WTC11 (cell line): Measurements from ENCODE around the gene ATP5ME. TPM values are rescaled to one million over a fixed set of nuclear protein-coding genes. Genes with fewer than 3 reads are reported as not detected.

ENCODE experiments used
- ATAC-seq: fragments of 200-7000 bp; cut with Tn5 transposase; 2 replicates; pipeline ENCODE4 v1.10.0; 2021; ENCODE audit warnings: mild to moderate bottlenecking, moderate library complexity
- CTCF ChIA-PET: fragments of 300-600 bp; sonication (Branson Sonifier 250); formaldehyde crosslinking; loops from one replicate; lab custom pipeline; 2021; ENCODE audit warnings: antibody characterized with exemption; lab: Charles Lee
- POLR2A ChIA-PET: fragments of 350-600 bp; sonication (Branson Sonifier 250); formaldehyde crosslinking; loops from one replicate; lab custom pipeline; 2021; ENCODE audit warnings: antibody characterized with exemption; lab: Charles Lee
- DNase-seq: peaks from one replicate; pipeline ENCODE4 v3.0.0; 2021; ENCODE audit warnings: low spot score
- H3K27ac Mint-ChIP-seq: 2 replicates; pipeline ENCODE4 v1.8.0; 2021; ENCODE audit warnings: mixed read lengths
- H3K27me3 Mint-ChIP-seq: 2 replicates; pipeline ENCODE4 v1.8.0; 2021; ENCODE audit warnings: low read depth, mild to moderate bottlenecking, moderate library complexity, mixed read lengths
- H3K36me3 Mint-ChIP-seq: 2 replicates; pipeline ENCODE4 v1.8.0; 2021; ENCODE audit warnings: mixed read lengths
- H3K4me1 Mint-ChIP-seq: 2 replicates; pipeline ENCODE4 v1.8.0; 2022; ENCODE audit warnings: mixed read lengths
- H3K4me3 Mint-ChIP-seq: 2 replicates; pipeline ENCODE4 v1.8.0; 2021; ENCODE audit warnings: mild to moderate bottlenecking, moderate library complexity, mixed read lengths
- H3K9me3 Mint-ChIP-seq: 2 replicates; pipeline ENCODE4 v1.8.0; 2021; ENCODE audit warnings: mixed read lengths
- FOXJ3 ChIP-seq: sonication (generic); formaldehyde crosslinking; IDR thresholded peaks from 2 replicates; pipeline ENCODE4 v1.9.0; 2021; ENCODE audit warnings: missing genetic modification reagents, mild to moderate bottlenecking, borderline replicate concordance
- FOXK1 ChIP-seq: sonication (generic); formaldehyde crosslinking; IDR thresholded peaks from 2 replicates; pipeline ENCODE4 v1.8.0; 2022; ENCODE audit warnings: mild to moderate bottlenecking, moderate library complexity, missing genetic modification reagents
- HMGA2 ChIP-seq: fragments of 250-450 bp; sonication (Bioruptor Pico); IDR thresholded peaks from 2 replicates; pipeline ENCODE4 v1.4.0; 2021; ENCODE audit warnings: mild to moderate bottlenecking, moderate library complexity
- JAZF1 ChIP-seq: fragments of 250-450 bp; sonication (Bioruptor Pico); IDR thresholded peaks from 2 replicates; pipeline ENCODE4 v1.9.0; 2021; ENCODE audit warnings: moderate library complexity, mild to moderate bottlenecking, inconsistent platforms
- NFE2L1 ChIP-seq: sonication (generic); formaldehyde crosslinking; IDR thresholded peaks from 2 replicates; pipeline ENCODE4 v1.8.1; 2023; ENCODE audit warnings: missing genetic modification reagents
- NR1H2 ChIP-seq: sonication (generic); formaldehyde crosslinking; IDR thresholded peaks from 2 replicates; pipeline ENCODE4 v1.9.0; 2021; ENCODE audit warnings: mild to moderate bottlenecking, moderate library complexity, missing genetic modification reagents
- SMAD3 ChIP-seq: sonication (generic); formaldehyde crosslinking; IDR thresholded peaks from 2 replicates; pipeline ENCODE4 v1.8.0; 2022; ENCODE audit warnings: missing genetic modification reagents, mild to moderate bottlenecking, borderline replicate concordance
- SMAD4 ChIP-seq: sonication (generic); formaldehyde crosslinking; IDR thresholded peaks from 2 replicates; pipeline ENCODE4 v1.8.0; 2022; ENCODE audit warnings: mild to moderate bottlenecking, missing genetic modification reagents
- TEAD4 ChIP-seq: sonication (generic); formaldehyde crosslinking; IDR thresholded peaks from 2 replicates; pipeline ENCODE4 v1.8.0; 2022; ENCODE audit warnings: mild to moderate bottlenecking, missing genetic modification reagents
- ZNF232 ChIP-seq: sonication (generic); formaldehyde crosslinking; IDR thresholded peaks from 2 replicates; pipeline ENCODE4 v1.8.0; 2022; ENCODE audit warnings: mild to moderate bottlenecking, missing genetic modification reagents
- ZNF416 ChIP-seq: fragments of 250-450 bp; sonication (Bioruptor Pico); IDR thresholded peaks from 2 replicates; pipeline ENCODE4 v1.9.0; 2021; ENCODE audit warnings: mild to moderate bottlenecking, inconsistent platforms
- total RNA-seq: library from RNA; stranded (reverse); gene quantifications from 3 replicates; pipeline ENCODE4 v1.2.3, GENCODE V29; 2021
- TF ChIP-seq, protein P1 (sequence below): sonication (generic); formaldehyde crosslinking; IDR thresholded peaks from 2 replicates; pipeline ENCODE4 v1.8.0; 2023; ENCODE audit warnings: mild to moderate bottlenecking, missing genetic modification reagents
- TF ChIP-seq, protein P2 (sequence below): sonication (generic); formaldehyde crosslinking; IDR thresholded peaks from 2 replicates; pipeline ENCODE4 v1.8.0; 2023; ENCODE audit warnings: missing genetic modification reagents, mild to moderate bottlenecking, borderline replicate concordance
- TF ChIP-seq, protein P3 (sequence below): sonication (generic); formaldehyde crosslinking; IDR thresholded peaks from 2 replicates; pipeline ENCODE4 v1.8.1; 2022; ENCODE audit warnings: low read depth, mild to moderate bottlenecking, moderate library complexity, missing genetic modification reagents, borderline replicate concordance
- TF ChIP-seq, protein P4 (sequence below): sonication (generic); formaldehyde crosslinking; IDR thresholded peaks from 2 replicates; pipeline ENCODE4 v1.8.0; 2022; ENCODE audit warnings: missing genetic modification reagents

ATP5ME gene
- total RNA-seq, 1 experiment from 2014 or later: 468 TPM

DNA sequence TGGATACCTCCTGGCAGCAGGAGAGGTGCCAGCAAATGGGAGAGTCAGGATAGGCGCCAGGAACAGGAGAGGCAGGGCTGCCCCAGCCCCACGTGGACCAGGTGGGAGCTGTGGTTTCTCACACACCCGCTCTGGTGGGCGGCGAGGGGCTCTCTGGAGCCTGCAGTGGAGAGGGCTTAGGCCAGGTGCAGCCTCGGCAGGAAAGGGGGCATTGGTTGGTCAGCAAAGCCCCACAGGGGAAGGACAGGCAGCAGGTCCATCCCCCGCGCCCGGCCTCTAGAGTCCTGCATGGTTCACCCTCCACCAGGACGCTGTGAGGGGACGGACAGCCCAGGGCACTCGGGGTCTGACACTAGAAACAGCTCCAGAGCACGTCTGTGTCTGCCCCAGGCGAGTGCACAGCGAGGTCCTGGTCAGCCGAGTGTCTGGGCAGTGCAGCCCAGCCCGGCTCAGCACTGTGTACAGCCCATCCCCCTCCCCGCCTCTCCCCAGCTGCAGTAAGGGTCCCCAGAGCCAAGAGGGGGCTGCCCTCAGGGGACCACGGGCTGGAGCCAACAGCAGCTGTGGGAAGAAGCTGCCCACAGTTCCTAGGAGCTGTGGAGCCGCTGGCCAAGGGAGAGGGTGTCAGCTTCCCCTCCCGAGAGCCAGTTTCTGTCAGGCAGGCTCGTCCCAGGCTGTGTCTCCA is 8.2 kb downstream of the ATP5ME start:
- no peak for ATAC-seq
- no peak overlapping the region for H3K27ac Mint-ChIP-seq
- CTCF ChIA-PET: interaction anchor here (1.5 kb wide), 1 partner anchor 63 kb away, joined by 6 read pairs; no protein-coding TSS in a partner anchor

DNA sequence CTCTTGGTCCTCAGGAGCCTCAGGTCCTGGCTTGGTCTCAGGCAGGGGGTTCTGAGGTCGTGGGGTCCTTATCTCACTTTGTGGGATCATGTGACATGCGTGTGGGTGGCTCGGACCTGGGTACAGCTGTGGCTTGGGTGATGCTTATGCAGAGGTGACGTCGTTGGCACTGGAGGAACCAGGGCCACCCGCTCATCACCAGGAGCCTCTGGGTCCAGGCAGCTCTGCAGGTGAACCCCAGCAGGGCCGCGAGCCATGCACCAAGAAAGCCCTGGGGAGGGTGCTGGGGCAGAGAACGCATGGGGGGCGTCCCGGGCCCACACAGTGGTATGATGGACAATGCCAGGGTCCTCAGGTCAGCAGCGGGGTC is 8.7 kb downstream of the ATP5ME start:
- H3K9me3 Mint-ChIP-seq: no peaks in the 10 kb centered on the region
- no peaks in the 10 kb centered on the region; the same call in 1 of the 2 replicates for H3K27me3 Mint-ChIP-seq
- ChIA-PET POLR2A (no interaction called here), CTCF (interaction anchor here (2.6 kb wide), 1 partner anchor 9 kb away, joined by 12 read pairs; the partner anchor contains the start of genes ATP5ME and MYL5)
- no peak overlapping the region for H3K27ac Mint-ChIP-seq
- H3K4me1 Mint-ChIP-seq: peaks cover 3% of the 10 kb centered on the region
- no peak overlapping the region; the same call in 1 of the 2 replicates for H3K4me3 Mint-ChIP-seq
- no peak for DNase-seq
- no peak for ATAC-seq
- no peaks in the 10 kb centered on the region; the same call in 1 of the 2 replicates for H3K36me3 Mint-ChIP-seq
- TF ChIP-seq FOXJ3 (no peak), JAZF1 (no peak), NFE2L1 (CRISPR knock-in tag) (no peak), ZNF416 (CRISPR knock-in tag) (no peak), SMAD3 (CRISPR knock-in tag) (no peak), NR1H2 (CRISPR knock-in tag) (no peak)
- TF ChIP-seq, protein P1, sequence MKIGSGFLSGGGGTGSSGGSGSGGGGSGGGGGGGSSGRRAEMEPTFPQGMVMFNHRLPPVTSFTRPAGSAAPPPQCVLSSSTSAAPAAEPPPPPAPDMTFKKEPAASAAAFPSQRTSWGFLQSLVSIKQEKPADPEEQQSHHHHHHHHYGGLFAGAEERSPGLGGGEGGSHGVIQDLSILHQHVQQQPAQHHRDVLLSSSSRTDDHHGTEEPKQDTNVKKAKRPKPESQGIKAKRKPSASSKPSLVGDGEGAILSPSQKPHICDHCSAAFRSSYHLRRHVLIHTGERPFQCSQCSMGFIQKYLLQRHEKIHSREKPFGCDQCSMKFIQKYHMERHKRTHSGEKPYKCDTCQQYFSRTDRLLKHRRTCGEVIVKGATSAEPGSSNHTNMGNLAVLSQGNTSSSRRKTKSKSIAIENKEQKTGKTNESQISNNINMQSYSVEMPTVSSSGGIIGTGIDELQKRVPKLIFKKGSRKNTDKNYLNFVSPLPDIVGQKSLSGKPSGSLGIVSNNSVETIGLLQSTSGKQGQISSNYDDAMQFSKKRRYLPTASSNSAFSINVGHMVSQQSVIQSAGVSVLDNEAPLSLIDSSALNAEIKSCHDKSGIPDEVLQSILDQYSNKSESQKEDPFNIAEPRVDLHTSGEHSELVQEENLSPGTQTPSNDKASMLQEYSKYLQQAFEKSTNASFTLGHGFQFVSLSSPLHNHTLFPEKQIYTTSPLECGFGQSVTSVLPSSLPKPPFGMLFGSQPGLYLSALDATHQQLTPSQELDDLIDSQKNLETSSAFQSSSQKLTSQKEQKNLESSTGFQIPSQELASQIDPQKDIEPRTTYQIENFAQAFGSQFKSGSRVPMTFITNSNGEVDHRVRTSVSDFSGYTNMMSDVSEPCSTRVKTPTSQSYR (CRISPR knock-in tag): no peak
- TF ChIP-seq, protein P2, sequence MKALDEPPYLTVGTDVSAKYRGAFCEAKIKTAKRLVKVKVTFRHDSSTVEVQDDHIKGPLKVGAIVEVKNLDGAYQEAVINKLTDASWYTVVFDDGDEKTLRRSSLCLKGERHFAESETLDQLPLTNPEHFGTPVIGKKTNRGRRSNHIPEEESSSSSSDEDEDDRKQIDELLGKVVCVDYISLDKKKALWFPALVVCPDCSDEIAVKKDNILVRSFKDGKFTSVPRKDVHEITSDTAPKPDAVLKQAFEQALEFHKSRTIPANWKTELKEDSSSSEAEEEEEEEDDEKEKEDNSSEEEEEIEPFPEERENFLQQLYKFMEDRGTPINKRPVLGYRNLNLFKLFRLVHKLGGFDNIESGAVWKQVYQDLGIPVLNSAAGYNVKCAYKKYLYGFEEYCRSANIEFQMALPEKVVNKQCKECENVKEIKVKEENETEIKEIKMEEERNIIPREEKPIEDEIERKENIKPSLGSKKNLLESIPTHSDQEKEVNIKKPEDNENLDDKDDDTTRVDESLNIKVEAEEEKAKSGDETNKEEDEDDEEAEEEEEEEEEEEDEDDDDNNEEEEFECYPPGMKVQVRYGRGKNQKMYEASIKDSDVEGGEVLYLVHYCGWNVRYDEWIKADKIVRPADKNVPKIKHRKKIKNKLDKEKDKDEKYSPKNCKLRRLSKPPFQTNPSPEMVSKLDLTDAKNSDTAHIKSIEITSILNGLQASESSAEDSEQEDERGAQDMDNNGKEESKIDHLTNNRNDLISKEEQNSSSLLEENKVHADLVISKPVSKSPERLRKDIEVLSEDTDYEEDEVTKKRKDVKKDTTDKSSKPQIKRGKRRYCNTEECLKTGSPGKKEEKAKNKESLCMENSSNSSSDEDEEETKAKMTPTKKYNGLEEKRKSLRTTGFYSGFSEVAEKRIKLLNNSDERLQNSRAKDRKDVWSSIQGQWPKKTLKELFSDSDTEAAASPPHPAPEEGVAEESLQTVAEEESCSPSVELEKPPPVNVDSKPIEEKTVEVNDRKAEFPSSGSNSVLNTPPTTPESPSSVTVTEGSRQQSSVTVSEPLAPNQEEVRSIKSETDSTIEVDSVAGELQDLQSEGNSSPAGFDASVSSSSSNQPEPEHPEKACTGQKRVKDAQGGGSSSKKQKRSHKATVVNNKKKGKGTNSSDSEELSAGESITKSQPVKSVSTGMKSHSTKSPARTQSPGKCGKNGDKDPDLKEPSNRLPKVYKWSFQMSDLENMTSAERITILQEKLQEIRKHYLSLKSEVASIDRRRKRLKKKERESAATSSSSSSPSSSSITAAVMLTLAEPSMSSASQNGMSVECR (CRISPR knock-in tag): no peak
- TF ChIP-seq, protein P3, sequence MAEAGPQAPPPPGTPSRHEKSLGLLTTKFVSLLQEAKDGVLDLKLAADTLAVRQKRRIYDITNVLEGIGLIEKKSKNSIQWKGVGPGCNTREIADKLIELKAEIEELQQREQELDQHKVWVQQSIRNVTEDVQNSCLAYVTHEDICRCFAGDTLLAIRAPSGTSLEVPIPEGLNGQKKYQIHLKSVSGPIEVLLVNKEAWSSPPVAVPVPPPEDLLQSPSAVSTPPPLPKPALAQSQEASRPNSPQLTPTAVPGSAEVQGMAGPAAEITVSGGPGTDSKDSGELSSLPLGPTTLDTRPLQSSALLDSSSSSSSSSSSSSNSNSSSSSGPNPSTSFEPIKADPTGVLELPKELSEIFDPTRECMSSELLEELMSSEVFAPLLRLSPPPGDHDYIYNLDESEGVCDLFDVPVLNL (CRISPR knock-in tag): no peak

More for the DNA sequence above, 8.2 kb downstream of the ATP5ME start:
- H3K4me3 Mint-ChIP-seq: no peak overlapping the region
- TF ChIP-seq, protein P2 (CRISPR knock-in tag): no peak
- TF ChIP-seq, protein P4, sequence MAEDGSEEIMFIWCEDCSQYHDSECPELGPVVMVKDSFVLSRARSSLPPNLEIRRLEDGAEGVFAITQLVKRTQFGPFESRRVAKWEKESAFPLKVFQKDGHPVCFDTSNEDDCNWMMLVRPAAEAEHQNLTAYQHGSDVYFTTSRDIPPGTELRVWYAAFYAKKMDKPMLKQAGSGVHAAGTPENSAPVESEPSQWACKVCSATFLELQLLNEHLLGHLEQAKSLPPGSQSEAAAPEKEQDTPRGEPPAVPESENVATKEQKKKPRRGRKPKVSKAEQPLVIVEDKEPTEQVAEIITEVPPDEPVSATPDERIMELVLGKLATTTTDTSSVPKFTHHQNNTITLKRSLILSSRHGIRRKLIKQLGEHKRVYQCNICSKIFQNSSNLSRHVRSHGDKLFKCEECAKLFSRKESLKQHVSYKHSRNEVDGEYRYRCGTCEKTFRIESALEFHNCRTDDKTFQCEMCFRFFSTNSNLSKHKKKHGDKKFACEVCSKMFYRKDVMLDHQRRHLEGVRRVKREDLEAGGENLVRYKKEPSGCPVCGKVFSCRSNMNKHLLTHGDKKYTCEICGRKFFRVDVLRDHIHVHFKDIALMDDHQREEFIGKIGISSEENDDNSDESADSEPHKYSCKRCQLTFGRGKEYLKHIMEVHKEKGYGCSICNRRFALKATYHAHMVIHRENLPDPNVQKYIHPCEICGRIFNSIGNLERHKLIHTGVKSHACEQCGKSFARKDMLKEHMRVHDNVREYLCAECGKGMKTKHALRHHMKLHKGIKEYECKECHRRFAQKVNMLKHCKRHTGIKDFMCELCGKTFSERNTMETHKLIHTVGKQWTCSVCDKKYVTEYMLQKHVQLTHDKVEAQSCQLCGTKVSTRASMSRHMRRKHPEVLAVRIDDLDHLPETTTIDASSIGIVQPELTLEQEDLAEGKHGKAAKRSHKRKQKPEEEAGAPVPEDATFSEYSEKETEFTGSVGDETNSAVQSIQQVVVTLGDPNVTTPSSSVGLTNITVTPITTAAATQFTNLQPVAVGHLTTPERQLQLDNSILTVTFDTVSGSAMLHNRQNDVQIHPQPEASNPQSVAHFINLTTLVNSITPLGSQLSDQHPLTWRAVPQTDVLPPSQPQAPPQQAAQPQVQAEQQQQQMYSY: no peak
- no peak for TF ChIP-seq HMGA2 (CRISPR knock-in tag)
- TF ChIP-seq SMAD4 (CRISPR knock-in tag): no peak
- no peak for TF ChIP-seq FOXK1
- TF ChIP-seq TEAD4 (CRISPR knock-in tag): no peak
- TF ChIP-seq ZNF232 (CRISPR knock-in tag): no peak
- TF ChIP-seq, all 79 proteins: peak for 0
- Mint-ChIP-seq H3K27me3 (no peaks in the 10 kb centered on the region; the same call in 1 of the 2 replicates), H3K36me3 (peaks cover 4% of the 10 kb centered on the region), H3K9me3 (no peaks in the 10 kb centered on the region), H3K4me1 (peaks cover 3% of the 10 kb centered on the region)
- no peak for DNase-seq
- POLR2A ChIA-PET: no interaction called here
